Endometrial microvascular endothelial cells (primary cell): ENCODE data around the gene PAK5. TPM values are rescaled to one million over a fixed set of nuclear protein-coding genes. Genes with fewer than 3 reads are reported as not detected.

ENCODE experiments used
- in situ Hi-C: cut with HindIII; loops from 2 replicates; pipeline ENCODE4 v1.10.0; 2017; ENCODE audit warnings: low sequenced_read_pairs, low pct_unique_long_range_greater_than_20kb; ENCODE audit errors: inconsistent ontology term
- total RNA-seq: library from RNA; depleted of rRNA; stranded (reverse); fragments of >200 nt; gene quantifications from one replicate; pipeline ENCODE4 v1.2.3, GENCODE V29; 2015; ENCODE audit errors: inconsistent ontology term

PAK5 gene
- total RNA-seq, 1 donor from 2014 or later, result not detected

GRCh38 chr20:9632991-9633390 is 205.9 kb downstream of the PAK5 start:
- in situ Hi-C loops, result no loop called here

GRCh38 chr20:9632265-9632664 is 206.6 kb downstream of the PAK5 start:
- in situ Hi-C loops, result no loop called here

- in situ Hi-C loops, result no loop called here
Measured at GRCh38 chr20:9630554-9630953, 208.3 kb downstream of the PAK5 start.

GRCh38 chr20:9629831-9630230 is 209.0 kb downstream of the PAK5 start:
- in situ Hi-C loops, result no loop called here

- in situ Hi-C loops, result no loop called here
Measured at GRCh38 chr20:9628589-9628988, 210.3 kb downstream of the PAK5 start.

- in situ Hi-C loops, result no loop called here
Measured at GRCh38 chr20:9628141-9628540, 210.7 kb downstream of the PAK5 start.

- in situ Hi-C loops, result no loop called here
Measured at GRCh38 chr20:9627219-9627618, 211.7 kb downstream of the PAK5 start.

- in situ Hi-C loops, result no loop called here
Measured at GRCh38 chr20:9626357-9626756, 212.5 kb downstream of the PAK5 start.

- in situ Hi-C loops, result no loop called here
Measured at GRCh38 chr20:9617940-9618339, 220.9 kb downstream of the PAK5 start.

- in situ Hi-C loops, result no loop called here
Measured at GRCh38 chr20:9616833-9617461, 221.9 kb downstream of the PAK5 start.

- in situ Hi-C loops, result no loop called here
Measured at GRCh38 chr20:9616455-9616805, 222.4 kb downstream of the PAK5 start.

GRCh38 chr20:9615766-9616454 is 223.0 kb downstream of the PAK5 start:
- in situ Hi-C loops, result no loop called here

GRCh38 chr20:9615118-9615517 is 223.8 kb downstream of the PAK5 start:
- in situ Hi-C loops, result no loop called here

- in situ Hi-C loops, result no loop called here
Measured at GRCh38 chr20:9613871-9614270, 225.0 kb downstream of the PAK5 start.

- in situ Hi-C loops, result no loop called here
Measured at GRCh38 chr20:9611921-9612320, 227.0 kb downstream of the PAK5 start.

- in situ Hi-C loops, result no loop called here
Measured at GRCh38 chr20:9610665-9611064, 228.2 kb downstream of the PAK5 start.

- in situ Hi-C loops, result no loop called here
Measured at GRCh38 chr20:9609887-9610502, 228.9 kb downstream of the PAK5 start.

GRCh38 chr20:9608639-9609340 is 230.1 kb downstream of the PAK5 start:
- in situ Hi-C loops, result no loop called here

- in situ Hi-C loops, result no loop called here
Measured at GRCh38 chr20:9602847-9603183, 236.1 kb downstream of the PAK5 start.

GRCh38 chr20:9600562-9600961 is 238.3 kb downstream of the PAK5 start:
- in situ Hi-C loops, result no loop called here
